GM12878 (cell line): ENCODE measurements around the gene MOG. TPM values are rescaled to one million over a fixed set of nuclear protein-coding genes. Genes with fewer than 3 reads are reported as not detected.

Source experiments
- ATAC-seq: fragments of 200-7000 bp; cut with Tn5 transposase; 3 replicates; pipeline ENCODE4 v1.9.1; 2020; ENCODE audit warnings: mild to moderate bottlenecking, moderate library complexity
- BruUV-seq: library from RNA; stranded (reverse); fragments of 400-500 nt; replicated peaks from 2 replicates; lab custom pipeline; 2021; lab: Mats Ljungman, UMichigan
- CTCF ChIA-PET: fragments of 300-600 bp; sonication (Branson Sonifier 250); formaldehyde crosslinking; extraction: SDS; loops from one replicate; lab custom pipeline; 2021; ENCODE audit warnings: inconsistent platforms; lab: Yijun Ruan, JAX
- POLR2A ChIA-PET: fragments of 350-600 bp; formaldehyde crosslinking; extraction: SDS; loops from one replicate; lab custom pipeline; 2021; ENCODE audit warnings: inconsistent platforms; lab: Charles Lee
- RAD21 ChIA-PET: fragments of 300-600 bp; sonication (Branson Sonifier 250); formaldehyde crosslinking; loops from one replicate; lab custom pipeline; 2023; ENCODE audit warnings: antibody characterized with exemption; ENCODE audit not compliant: unreplicated experiment; lab: Charles Lee
- SMC1A ChIA-PET: fragments of 300-600 bp; sonication (Branson Sonifier 250); formaldehyde crosslinking; loops from one replicate; lab custom pipeline; 2023; ENCODE audit not compliant: unreplicated experiment, uncharacterized antibody; lab: Charles Lee
- DNase-seq: peaks from one replicate; pipeline ENCODE4 v3.0.0-alpha.2; 2011; ENCODE audit warnings: low read depth, low spot score
- FAIRE-seq: peaks from 3 replicates; lab custom pipeline; 2011; peaks lifted over from hg19 to GRCh38; lab: Jason Lieb, UNC
- H2AFZ ChIP-seq: 2 replicates; pipeline ENCODE4 v1.6.0; 2011; ENCODE audit warnings: low read depth, low read length, control low read depth; ENCODE audit not compliant: control insufficient read depth
- H3K27ac ChIP-seq: 2 replicates; pipeline ENCODE4 v1.5.1; 2011; ENCODE audit warnings: control low read depth; ENCODE audit not compliant: control insufficient read depth, insufficient read depth
- H3K27me3 ChIP-seq, 2 experiments: replicated peaks in 1 of 2; 2 replicates each; pipeline versions ENCODE4 v1.6.0 to v1.6.1; 2011; ENCODE audit warnings: low read length in 1 of 2; ENCODE audit not compliant: control insufficient read depth in 2 of 2, insufficient read depth in 2 of 2
- H3K36me3 ChIP-seq, 2 experiments: 2 replicates each; pipeline ENCODE4 v1.5.1; 2011; ENCODE audit warnings: low read length in 1 of 2; ENCODE audit not compliant: control insufficient read depth in 2 of 2, insufficient read depth in 2 of 2
- H3K4me1 ChIP-seq: 2 replicates; pipeline ENCODE4 v1.6.1; 2011; ENCODE audit warnings: mild to moderate bottlenecking, low read length, moderate library complexity, mixed read lengths; ENCODE audit not compliant: control insufficient read depth, insufficient read depth
- H3K4me2 ChIP-seq: 2 replicates; pipeline ENCODE4 v1.6.0; 2011; ENCODE audit warnings: control low read depth; ENCODE audit not compliant: control insufficient read depth, insufficient read depth
- H3K4me3 ChIP-seq: fragments of 200-600 bp; sonication (generic); 2 replicates; pipeline ENCODE4 v1.5.1; 2016
- H3K79me2 ChIP-seq: 2 replicates; pipeline ENCODE4 v1.6.0; 2011; ENCODE audit warnings: low read length; ENCODE audit not compliant: control insufficient read depth, insufficient read depth
- H3K9ac ChIP-seq: 2 replicates; pipeline ENCODE4 v1.8.0; 2011; ENCODE audit warnings: low read length, control low read depth, mixed read lengths; ENCODE audit not compliant: control insufficient read depth, insufficient read depth
- H3K9me3 ChIP-seq: replicated peaks from 3 replicates; pipeline ENCODE4 v1.5.1; 2011; ENCODE audit warnings: mild to moderate bottlenecking, low read length; ENCODE audit not compliant: control insufficient read depth, insufficient read depth
- H4K20me1 ChIP-seq: 2 replicates; pipeline ENCODE4 v1.6.0; 2011; ENCODE audit not compliant: control insufficient read depth, insufficient read depth
- EGR1 ChIP-seq, 2 experiments: IDR thresholded peaks; 1 replicate in 1 of 2; 2 replicates in 1 of 2; pipeline ENCODE4 v1.6.1; 2011 to 2012; ENCODE audit warnings: low read depth in 2 of 2, low read length in 2 of 2, borderline replicate concordance in 1 of 2, mild to moderate bottlenecking in 1 of 2, moderate library complexity in 1 of 2
- MLLT1 ChIP-seq: fragments of 450-650 bp; IDR thresholded peaks from 2 replicates; pipeline ENCODE4 v1.6.1; 2016; ENCODE audit warnings: mild to moderate bottlenecking
- MYC ChIP-seq: IDR thresholded peaks from 2 replicates; pipeline ENCODE4 v1.6.1; 2011; ENCODE audit warnings: mild to moderate bottlenecking, low read length, moderate library complexity, inconsistent platforms; ENCODE audit not compliant: insufficient read depth, insufficient replicate concordance, insufficient read length, severe bottlenecking
- SPI1 ChIP-seq: IDR thresholded peaks from 2 replicates; pipeline ENCODE4 v1.6.1; 2011; ENCODE audit warnings: low read depth, mild to moderate bottlenecking, low read length, moderate library complexity, borderline replicate concordance; ENCODE audit not compliant: insufficient read depth
- WGBS: methylation state at CpG from one replicate; pipeline ENCODE4 v1.1.6; 2016; ENCODE audit warnings: low lambda C conversion rate; ENCODE audit not compliant: insufficient replicate concordance, insufficient coverage; ENCODE audit errors: missing lambda C conversion rate; 5-methylcytosine and 5-hydroxymethylcytosine counted together
- in situ Hi-C: fragments of 300-500 bp; cut with MboI; formaldehyde crosslinking; loops from 9 replicates; pipeline ENCODE4 v1.14.3; 2018; ENCODE audit warnings: mixed read lengths
- intact Hi-C: fragments of 100-400 bp; cut with micrococcal nuclease; formaldehyde crosslinking; loops from one replicate; pipeline ENCODE4 v1.14.2; 2022; ENCODE audit not compliant: unreplicated experiment
- polyA plus RNA-seq, 11 experiments: library from polyadenylated mRNA; depleted of rRNA in 4 of 11; unstranded in 6 of 11; stranded (reverse) in 5 of 11; fragments of >200 nt; fragmentation: Nextera tagmentation in 4 of 11; fragmentation: Illumina TruSeq in 1 of 11; extraction: Ambion mirVana in 4 of 11; extraction: Trizol in 1 of 11; gene quantifications; 1 replicate in 1 of 11; 2 replicates in 10 of 11; pipeline versions ENCODE4 v1.2.1 to v1.2.3, GENCODE V29; 2011 to 2016; ENCODE audit warnings: inconsistent platforms in 2 of 11, missing spikeins in 2 of 11, low read depth in 1 of 11
- total RNA-seq, 4 experiments: library from RNA; depleted of rRNA in 3 of 4; stranded (reverse); fragments of >200 nt in 3 of 4; fragmentation: Illumina TruSeq in 1 of 4; extraction: Trizol in 1 of 4; gene quantifications; 2 replicates each; pipeline versions ENCODE4 v1.2.1 to v1.2.3, GENCODE V29; 2013 to 2021

MOG gene
- total and polyA plus RNA-seq, 10 of the 15 experiments (the other 5 are each of a cell fraction or from before 2014, with no cell fraction given): not detected

- intact Hi-C loops (no loop called here), in situ Hi-C loops (no loop called here)
- Histone ChIP-seq H3K27me3 (no peaks in the 10 kb centered on the region), H3K27ac (no peak overlapping the region), H3K79me2 (no peaks in the 10 kb centered on the region), H3K4me2 (peak overlapping the region; percentile 59; the same call in 1 of the 2 replicates), H4K20me1 (no peaks in the 10 kb centered on the region), H3K36me3 (no peaks in the 10 kb centered on the region), H3K4me3 (peak overlapping the region; percentile 91), H3K9ac (no peak overlapping the region), H3K9me3 (no peaks in the 10 kb centered on the region), H3K4me1 (peaks cover 16% of the 10 kb centered on the region), H2AFZ (no peak overlapping the region)
- WGBS: 4% methylated on average over 31 of the region's 53 CpGs
- SMC1A ChIA-PET: no interaction called here
- no peak for DNase-seq
- CTCF ChIA-PET: interaction anchor here (1.6 to 2.5 kb wide), 5 partner anchors 16 to 24 kb away, joined by 4 to 20 read pairs (median 6); partner anchors contain the start of gene MOG
- FAIRE-seq: no peak
- POLR2A ChIA-PET: interaction anchor here (0.6 kb wide), 1 partner anchor 16 kb away, joined by 3 read pairs; no protein-coding TSS in a partner anchor
- BruUV-seq: no TSS peak
- TF ChIP-seq EGR1 (IDR thresholded peaks at IDR 0.05; ENCODE audit: borderline replicate concordance in 1 of 2, low read depth in 2 of 2, low read length in 2 of 2) (peak in 1 of 2 experiments; percentile 69; a peak in 1 of 3 replicates), MYC (no peak), MLLT1 (no peak), SPI1 (0 out of 2 replicates have a peak, but pooled peaks have one; percentile 7)
- ATAC-seq: peak; percentile 49
- RAD21 ChIA-PET: interaction anchor here (1.5 kb wide), 1 partner anchor 44 kb away, joined by 5 read pairs; no protein-coding TSS in a partner anchor
Measured at GRCh38 chr6:29631860-29632731, 24.8 kb upstream of the MOG start.
